Upper lobe of right lung (tissue), 1 donor: ENCODE measurements around the gene JUN. TPM values are rescaled to one million over a fixed set of nuclear protein-coding genes. Genes with fewer than 3 reads are reported as not detected.
"Not testable (repeated sequence)": the region's sequence is repeated elsewhere in the genome, so short reads cannot be mapped to it uniquely, and the experiment has no call there.

Source experiments
- ATAC-seq: fragments of 200-7000 bp; cut with Tn5 transposase; one replicate; pipeline ENCODE4 v1.9.1; 2020; ENCODE audit warnings: mild to moderate bottlenecking, moderate library complexity
- DNase-seq: peaks from one replicate; pipeline ENCODE4 v3.0.0-alpha.2; 2020
- H3K27ac ChIP-seq: fragments of 200-600 bp; one replicate; pipeline ENCODE4 v1.8.0; 2022
- H3K27me3 ChIP-seq: fragments of 200-600 bp; one replicate; pipeline ENCODE4 v1.8.0; 2022; ENCODE audit warnings: mild to moderate bottlenecking
- H3K36me3 ChIP-seq: fragments of 200-600 bp; one replicate; pipeline ENCODE4 v1.8.0; 2022
- H3K4me1 ChIP-seq: fragments of 200-600 bp; one replicate; pipeline ENCODE4 v1.8.0; 2022
- H3K4me3 ChIP-seq: fragments of 200-600 bp; one replicate; pipeline ENCODE4 v1.8.0; 2022; ENCODE audit warnings: mild to moderate bottlenecking
- H3K9me3 ChIP-seq: fragments of 200-600 bp; one replicate; pipeline ENCODE4 v1.8.0; 2022
- CTCF ChIP-seq: fragments of 200-600 bp; IDR thresholded peaks from one replicate; pipeline ENCODE4 v1.8.0; 2022; ENCODE audit warnings: antibody characterized with exemption
- intact Hi-C: fragments of 100-400 bp; cut with DNase I; formaldehyde crosslinking; loops from one replicate; pipeline ENCODE4 v1.11.0; 2022
- total RNA-seq: library from RNA; stranded (reverse); fragmentation: NEBNext Ultra II Directional; extraction: Animal tissue kit (Norgen Biotek cat#: 25700); gene quantifications from one replicate; pipeline ENCODE4 v1.2.1, GENCODE V29; 2021
- donor health status: DM: no; HTN: yes; CAD: no; lungs with severe emphysema.

JUN gene
- total RNA-seq, 1 donor from 2014 or later: 112 TPM

GRCh38 chr1:58803858-58804257 lies 20.0 kb upstream of the JUN start:
- ATAC-seq (no peak), DNase-seq (no peak)
- H3K27ac ChIP-seq: no peak overlapping the region
- TF ChIP-seq CTCF: no peak
- H3K36me3 ChIP-seq: no peaks in the 10 kb centered on the region
- no peaks in the 10 kb centered on the region for H3K9me3 ChIP-seq
- intact Hi-C loops: no loop called here
- no peaks in the 10 kb centered on the region for H3K27me3 ChIP-seq
- H3K4me1 ChIP-seq: peaks cover under 1% of the 10 kb centered on the region
- no peak overlapping the region for H3K4me3 ChIP-seq

- DNase-seq (no peak), ATAC-seq (no peak)
- intact Hi-C loops: no loop called here
- Histone ChIP-seq H3K27ac (no peak overlapping the region), H3K36me3 (no peaks in the 10 kb centered on the region), H3K27me3 (no peaks in the 10 kb centered on the region), H3K9me3 (no peaks in the 10 kb centered on the region), H3K4me1 (no peaks in the 10 kb centered on the region), H3K4me3 (no peak overlapping the region)
- TF ChIP-seq CTCF: no peak
Observed at GRCh38 chr1:58802640-58803399, 19.0 kb upstream of the JUN start.

GRCh38 chr1:58801286-58801685 lies 17.4 kb upstream of the JUN start:
- ATAC-seq, DNase-seq, H3K9me3 ChIP-seq, H3K36me3 ChIP-seq, H3K27me3 ChIP-seq, H3K4me1 ChIP-seq, intact Hi-C loops, H3K27ac ChIP-seq, H3K4me3 ChIP-seq: not testable (repeated sequence)

- Histone ChIP-seq H3K27ac (no peak overlapping the region), H3K27me3 (no peaks in the 10 kb centered on the region), H3K4me3 (no peak overlapping the region), H3K9me3 (no peaks in the 10 kb centered on the region), H3K36me3 (no peaks in the 10 kb centered on the region), H3K4me1 (no peaks in the 10 kb centered on the region)
- ATAC-seq (no peak), DNase-seq (no peak)
- no peak for TF ChIP-seq CTCF
- intact Hi-C loops: no loop called here
Observed at GRCh38 chr1:58799650-58800049, 15.8 kb upstream of the JUN start.

- Histone ChIP-seq H3K27ac (no peak overlapping the region), H3K4me3 (no peak overlapping the region), H3K27me3 (no peaks in the 10 kb centered on the region), H3K4me1 (no peaks in the 10 kb centered on the region), H3K36me3 (no peaks in the 10 kb centered on the region), H3K9me3 (no peaks in the 10 kb centered on the region)
- no peak for ATAC-seq
- TF ChIP-seq CTCF: no peak
- no peak for DNase-seq
- intact Hi-C loops: no loop called here
Observed at GRCh38 chr1:58798910-58799442, 15.1 kb upstream of the JUN start.

GRCh38 chr1:58796416-58796815 lies 12.6 kb upstream of the JUN start:
- H3K4me1 ChIP-seq: no peaks in the 10 kb centered on the region
- no peak overlapping the region for H3K4me3 ChIP-seq
- ATAC-seq (no peak), DNase-seq (no peak)
- H3K27ac ChIP-seq: no peak overlapping the region
- no peaks in the 10 kb centered on the region for H3K9me3 ChIP-seq
- intact Hi-C loops: no loop called here
- H3K27me3 ChIP-seq: no peaks in the 10 kb centered on the region
- H3K36me3 ChIP-seq: no peaks in the 10 kb centered on the region
- TF ChIP-seq CTCF: no peak
